ENCODE data around the gene ARL13B.
"Not testable (repeated sequence)": the region's sequence is repeated elsewhere in the genome, so short reads cannot be mapped to it uniquely, and the experiment has no call there.

DNA sequence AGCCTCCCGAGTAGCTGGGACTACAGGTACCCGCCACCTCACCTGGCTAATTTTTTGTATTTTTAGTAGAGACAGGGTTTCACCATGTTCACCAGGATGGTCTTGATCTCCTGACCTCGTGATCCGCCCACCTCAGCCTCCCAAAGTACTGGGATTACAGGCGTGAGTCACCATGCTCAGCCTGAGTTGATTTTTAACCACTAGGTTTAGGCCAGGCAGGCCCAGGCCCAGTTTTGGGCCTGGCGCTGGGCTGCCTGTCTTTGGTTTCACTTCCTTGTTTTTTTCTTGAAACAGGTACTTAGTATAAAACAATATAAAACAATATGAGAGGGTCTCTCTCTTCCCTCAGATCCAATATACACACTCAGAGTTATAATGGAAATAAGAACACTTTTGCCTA, 42.5 kb upstream of the ARL13B start:
- not testable (repeated sequence) for TF ChIP-seq ZFP37 (CRISPR knock-in tag; IDR thresholded peaks at IDR 0.05; ENCODE audit: borderline replicate concordance); ZNF766 (CRISPR knock-in tag; IDR thresholded peaks at IDR 0.05; ENCODE audit: borderline replicate concordance); FOXP1 (IDR thresholded peaks at IDR 0.05); FOXP1 (CRISPR knock-in tag; IDR thresholded peaks at IDR 0.05); ZNF556 (CRISPR knock-in tag; IDR thresholded peaks at IDR 0.05; ENCODE audit: borderline replicate concordance); ZNF121 (CRISPR knock-in tag; IDR thresholded peaks at IDR 0.05)
- TF ChIP-seq, protein P1, sequence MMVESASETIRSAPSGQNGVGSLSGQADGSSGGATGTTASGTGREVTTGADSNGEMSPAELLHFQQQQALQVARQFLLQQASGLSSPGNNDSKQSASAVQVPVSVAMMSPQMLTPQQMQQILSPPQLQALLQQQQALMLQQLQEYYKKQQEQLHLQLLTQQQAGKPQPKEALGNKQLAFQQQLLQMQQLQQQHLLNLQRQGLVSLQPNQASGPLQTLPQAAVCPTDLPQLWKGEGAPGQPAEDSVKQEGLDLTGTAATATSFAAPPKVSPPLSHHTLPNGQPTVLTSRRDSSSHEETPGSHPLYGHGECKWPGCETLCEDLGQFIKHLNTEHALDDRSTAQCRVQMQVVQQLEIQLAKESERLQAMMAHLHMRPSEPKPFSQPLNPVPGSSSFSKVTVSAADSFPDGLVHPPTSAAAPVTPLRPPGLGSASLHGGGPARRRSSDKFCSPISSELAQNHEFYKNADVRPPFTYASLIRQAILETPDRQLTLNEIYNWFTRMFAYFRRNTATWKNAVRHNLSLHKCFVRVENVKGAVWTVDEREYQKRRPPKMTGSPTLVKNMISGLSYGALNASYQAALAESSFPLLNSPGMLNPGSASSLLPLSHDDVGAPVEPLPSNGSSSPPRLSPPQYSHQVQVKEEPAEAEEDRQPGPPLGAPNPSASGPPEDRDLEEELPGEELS (CRISPR knock-in tag; IDR thresholded peaks at IDR 0.05): not testable (repeated sequence)
- TF ChIP-seq, protein P2, sequence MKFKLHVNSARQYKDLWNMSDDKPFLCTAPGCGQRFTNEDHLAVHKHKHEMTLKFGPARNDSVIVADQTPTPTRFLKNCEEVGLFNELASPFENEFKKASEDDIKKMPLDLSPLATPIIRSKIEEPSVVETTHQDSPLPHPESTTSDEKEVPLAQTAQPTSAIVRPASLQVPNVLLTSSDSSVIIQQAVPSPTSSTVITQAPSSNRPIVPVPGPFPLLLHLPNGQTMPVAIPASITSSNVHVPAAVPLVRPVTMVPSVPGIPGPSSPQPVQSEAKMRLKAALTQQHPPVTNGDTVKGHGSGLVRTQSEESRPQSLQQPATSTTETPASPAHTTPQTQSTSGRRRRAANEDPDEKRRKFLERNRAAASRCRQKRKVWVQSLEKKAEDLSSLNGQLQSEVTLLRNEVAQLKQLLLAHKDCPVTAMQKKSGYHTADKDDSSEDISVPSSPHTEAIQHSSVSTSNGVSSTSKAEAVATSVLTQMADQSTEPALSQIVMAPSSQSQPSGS (CRISPR knock-in tag; IDR thresholded peaks at IDR 0.05): not testable (repeated sequence)
- TF ChIP-seq, protein P3, sequence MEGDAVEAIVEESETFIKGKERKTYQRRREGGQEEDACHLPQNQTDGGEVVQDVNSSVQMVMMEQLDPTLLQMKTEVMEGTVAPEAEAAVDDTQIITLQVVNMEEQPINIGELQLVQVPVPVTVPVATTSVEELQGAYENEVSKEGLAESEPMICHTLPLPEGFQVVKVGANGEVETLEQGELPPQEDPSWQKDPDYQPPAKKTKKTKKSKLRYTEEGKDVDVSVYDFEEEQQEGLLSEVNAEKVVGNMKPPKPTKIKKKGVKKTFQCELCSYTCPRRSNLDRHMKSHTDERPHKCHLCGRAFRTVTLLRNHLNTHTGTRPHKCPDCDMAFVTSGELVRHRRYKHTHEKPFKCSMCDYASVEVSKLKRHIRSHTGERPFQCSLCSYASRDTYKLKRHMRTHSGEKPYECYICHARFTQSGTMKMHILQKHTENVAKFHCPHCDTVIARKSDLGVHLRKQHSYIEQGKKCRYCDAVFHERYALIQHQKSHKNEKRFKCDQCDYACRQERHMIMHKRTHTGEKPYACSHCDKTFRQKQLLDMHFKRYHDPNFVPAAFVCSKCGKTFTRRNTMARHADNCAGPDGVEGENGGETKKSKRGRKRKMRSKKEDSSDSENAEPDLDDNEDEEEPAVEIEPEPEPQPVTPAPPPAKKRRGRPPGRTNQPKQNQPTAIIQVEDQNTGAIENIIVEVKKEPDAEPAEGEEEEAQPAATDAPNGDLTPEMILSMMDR (CRISPR knock-in tag; IDR thresholded peaks at IDR 0.05): not testable (repeated sequence)
